ENCODE results near the gene ZNF681.
"Not testable (repeated sequence)": the region's sequence is repeated elsewhere in the genome, so short reads cannot be mapped to it uniquely, and the experiment has no call there.

- TF ChIP-seq CTCF (IDR thresholded peaks at IDR 0.05; ENCODE audit: low read depth, low read length); EZH2phosphoT487 (IDR thresholded peaks at IDR 0.05; ENCODE audit: low read depth): not testable (repeated sequence)
Measured at GRCh38 chr19:23778036-23778435, 19.3 kb upstream of the ZNF681 start.

Data from OCI-LY3 (cell line).